Measurements from ENCODE around the gene MGST3.
A peak's percentile ranks its signal among the peaks of the same experiment; 100 is the strongest.
"Not testable (repeated sequence)": the region's sequence is repeated elsewhere in the genome, so short reads cannot be mapped to it uniquely, and the experiment has no call there.

MGST3 gene

GRCh38 chr1:165630629-165631341, at the start of gene MGST3:
Gene MGST3 (plus strand): TSS chr1:165631234. CDS start chr1:165649848, 18,614 bp downstream.
- peak; percentile 86 for DNase-seq

GRCh38 chr1:165581926-165582325, 49.1 kb upstream of the MGST3 start:
- no peak for DNase-seq

DNA sequence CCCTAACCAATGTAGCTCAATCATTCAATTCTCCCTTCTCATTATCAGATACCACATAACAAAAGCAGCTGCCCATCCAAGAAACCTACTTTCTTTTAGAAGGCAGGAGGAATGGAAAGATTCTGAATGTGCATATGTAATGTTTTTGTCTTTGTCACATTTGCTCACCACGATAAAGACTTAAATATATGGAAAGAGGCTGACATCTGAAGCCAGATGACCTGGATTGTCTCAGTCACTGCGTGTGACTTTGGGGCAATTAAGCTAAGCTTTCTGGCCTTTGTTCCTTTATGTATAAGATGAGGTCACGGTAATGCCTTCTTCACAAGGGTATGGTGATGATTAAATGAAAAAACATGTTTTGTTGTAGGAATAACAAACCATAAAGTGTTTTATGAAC, 44.6 kb upstream of the MGST3 start:
- no peak for DNase-seq

DNA sequence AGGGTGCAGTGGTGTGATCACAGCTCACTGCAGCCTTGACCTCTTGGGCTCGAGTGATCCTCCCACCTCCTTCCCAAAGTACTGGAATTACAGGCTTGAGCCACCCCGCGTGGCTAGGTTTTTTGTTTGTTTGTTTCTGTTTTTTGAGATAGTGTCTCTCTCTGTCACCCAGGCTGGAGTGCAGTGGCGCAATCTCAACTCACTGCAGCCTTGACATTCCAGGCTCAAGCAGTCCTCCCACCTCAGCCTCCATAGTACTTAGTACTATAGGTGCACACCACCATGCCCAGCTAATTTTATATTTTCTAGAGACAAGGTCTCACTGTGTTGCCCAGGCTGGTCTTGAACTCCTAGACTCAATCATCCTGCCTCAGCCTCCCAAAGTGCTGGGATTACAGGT, 39.6 kb upstream of the MGST3 start:
- DNase-seq = not testable (repeated sequence)

DNA sequence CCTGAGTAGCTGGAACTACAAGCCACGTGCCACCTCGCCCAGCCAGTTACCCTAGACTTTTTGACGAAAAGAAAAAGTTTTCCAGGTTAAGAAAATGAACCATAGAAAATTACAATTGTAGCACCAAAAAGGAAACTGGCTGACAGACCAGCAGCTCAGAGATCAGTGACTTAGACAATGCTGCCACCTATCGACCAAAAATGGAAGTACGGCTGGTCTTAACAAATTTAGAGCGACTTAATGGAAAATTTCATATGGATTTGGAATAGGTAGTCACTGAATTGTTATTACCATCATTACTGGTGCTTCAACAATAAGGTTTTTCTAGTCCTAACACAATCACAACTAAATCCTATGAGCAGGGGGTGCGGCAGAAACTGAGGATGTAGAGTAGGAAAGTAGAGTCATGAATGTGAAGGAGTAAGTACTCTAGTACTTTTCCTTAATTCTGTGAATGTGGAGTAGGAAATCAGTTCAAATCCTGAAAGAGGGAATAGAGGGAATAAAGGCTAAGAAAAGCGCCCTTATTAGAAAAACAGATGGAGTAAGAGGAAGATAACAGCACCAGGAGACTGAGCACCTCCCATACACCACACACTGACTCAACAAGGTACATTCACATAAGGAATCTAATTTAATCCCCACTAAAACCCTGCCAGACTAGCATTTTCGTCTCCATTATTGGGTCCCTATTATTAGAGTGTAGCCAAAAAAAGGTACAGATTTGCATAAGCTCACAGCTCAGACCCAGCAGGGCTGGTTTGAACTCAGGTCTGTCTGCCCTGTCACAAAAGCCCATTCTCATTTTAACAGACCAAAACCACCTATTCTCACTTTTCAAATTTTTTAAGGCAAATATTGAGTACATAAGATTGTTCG, 37.9 kb upstream of the MGST3 start:
- peak; percentile 51 for DNase-seq

- no peak for DNase-seq
These were observed 35.6 kb upstream of the MGST3 start for GRCh38 chr1:165595246-165595938.

DNA sequence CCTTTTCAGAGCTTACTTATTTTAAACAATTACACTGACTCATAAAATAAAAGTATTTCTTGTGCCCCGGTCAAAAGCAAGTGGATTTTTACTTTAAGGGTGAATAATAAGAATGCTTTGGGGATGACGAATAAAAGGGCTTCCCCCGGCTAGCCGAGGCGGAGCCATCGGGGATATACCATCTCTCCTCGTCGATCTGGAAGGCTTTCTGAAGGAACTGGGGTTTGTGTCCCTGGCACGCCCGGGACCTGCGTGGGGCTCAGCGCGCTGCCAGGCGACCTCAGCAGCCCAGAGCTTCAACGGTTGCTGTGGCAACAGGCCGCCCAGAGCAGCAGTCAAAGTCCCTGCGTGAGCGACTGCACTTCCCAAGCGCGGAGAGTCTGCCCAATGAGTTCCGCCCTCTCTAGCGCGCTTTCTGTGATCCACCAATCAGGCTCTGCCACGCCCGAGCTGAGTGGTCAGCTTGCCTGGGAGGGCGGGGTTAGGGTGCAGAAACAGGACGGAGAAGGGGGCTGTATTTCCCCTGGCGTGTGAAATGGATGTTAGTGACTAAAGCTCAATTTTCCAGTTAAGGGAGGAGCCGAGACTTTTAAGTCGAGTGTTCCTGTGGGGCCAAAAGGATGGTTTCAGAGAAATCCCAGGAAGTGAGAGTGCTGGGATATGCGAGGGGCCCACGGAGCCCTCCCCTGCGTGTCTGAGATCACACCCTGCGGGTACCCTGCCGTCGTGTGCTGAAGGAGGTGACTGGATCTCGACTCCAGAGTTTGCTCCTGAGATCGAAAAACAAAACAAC, 33.0 kb upstream of the MGST3 start:
- peak; percentile 89 for DNase-seq

GRCh38 chr1:165598676-165599059, 32.4 kb upstream of the MGST3 start:
- no peak for DNase-seq

DNA sequence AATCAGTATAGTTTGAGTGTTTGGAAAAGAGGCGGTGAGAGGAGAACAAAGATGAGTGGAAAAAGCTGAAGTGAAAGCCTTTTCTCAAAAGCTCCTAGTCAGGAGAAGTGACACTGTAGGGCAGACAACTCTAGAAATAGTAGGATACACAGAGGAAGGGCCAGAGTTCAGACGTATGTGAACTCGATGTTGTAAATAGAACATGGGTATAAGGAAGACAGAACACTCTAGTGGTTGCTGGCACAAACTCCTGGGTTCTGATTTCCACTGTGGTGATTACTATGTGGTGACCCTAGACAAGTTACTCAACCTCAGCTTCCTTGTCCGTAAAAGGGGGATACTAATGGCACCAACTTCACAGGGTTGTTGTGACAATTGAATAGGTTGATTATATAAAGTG, 30.2 kb upstream of the MGST3 start:
- no peak for DNase-seq

GRCh38 chr1:165603810-165604209, 27.2 kb upstream of the MGST3 start:
- DNase-seq = no peak

DNA sequence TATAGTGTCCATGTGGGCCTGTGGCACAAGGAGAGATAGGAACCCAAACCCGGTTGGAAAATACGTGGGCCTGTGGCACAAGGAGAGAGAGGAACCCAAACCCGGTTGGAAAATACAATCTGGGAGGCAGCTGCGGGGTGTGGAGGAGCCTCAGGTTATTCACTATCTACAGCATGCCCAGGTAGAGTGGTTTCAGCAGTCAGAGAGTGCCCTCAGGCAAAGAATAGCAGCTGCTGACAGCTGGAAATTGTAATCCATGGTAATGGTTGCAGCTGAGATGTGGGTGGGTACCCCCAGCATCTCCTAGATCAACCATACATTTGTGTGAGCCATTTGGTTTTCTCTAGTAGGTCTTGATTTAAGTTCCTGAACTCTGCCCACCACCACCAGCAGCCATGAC, 25.8 kb upstream of the MGST3 start:
- no peak for DNase-seq

DNA sequence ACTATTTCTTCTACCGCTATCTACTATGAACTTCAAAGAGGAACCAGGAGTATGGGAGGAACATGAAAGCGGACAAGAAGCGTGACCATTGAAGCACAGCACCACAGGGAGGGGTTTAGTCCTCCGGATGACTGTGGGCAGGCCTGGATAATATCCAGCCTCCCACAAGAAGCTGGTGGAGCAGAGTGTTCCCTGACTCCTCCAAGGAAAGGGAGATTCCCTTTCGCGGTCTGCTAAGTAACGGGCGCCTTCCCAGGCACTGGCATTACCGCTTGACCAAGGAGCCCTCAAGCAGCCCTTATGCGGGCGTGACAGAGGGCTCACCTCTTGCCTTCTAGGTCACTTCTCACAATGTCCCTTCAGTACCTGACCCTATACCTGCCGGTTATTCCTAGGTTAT, 24.4 kb upstream of the MGST3 start:
- DNase-seq = not testable (repeated sequence)

GRCh38 chr1:165610866-165611265, 20.2 kb upstream of the MGST3 start:
- DNase-seq = no peak

- DNase-seq = no peak
These were observed 19.0 kb upstream of the MGST3 start for GRCh38 chr1:165612062-165612461.

DNA sequence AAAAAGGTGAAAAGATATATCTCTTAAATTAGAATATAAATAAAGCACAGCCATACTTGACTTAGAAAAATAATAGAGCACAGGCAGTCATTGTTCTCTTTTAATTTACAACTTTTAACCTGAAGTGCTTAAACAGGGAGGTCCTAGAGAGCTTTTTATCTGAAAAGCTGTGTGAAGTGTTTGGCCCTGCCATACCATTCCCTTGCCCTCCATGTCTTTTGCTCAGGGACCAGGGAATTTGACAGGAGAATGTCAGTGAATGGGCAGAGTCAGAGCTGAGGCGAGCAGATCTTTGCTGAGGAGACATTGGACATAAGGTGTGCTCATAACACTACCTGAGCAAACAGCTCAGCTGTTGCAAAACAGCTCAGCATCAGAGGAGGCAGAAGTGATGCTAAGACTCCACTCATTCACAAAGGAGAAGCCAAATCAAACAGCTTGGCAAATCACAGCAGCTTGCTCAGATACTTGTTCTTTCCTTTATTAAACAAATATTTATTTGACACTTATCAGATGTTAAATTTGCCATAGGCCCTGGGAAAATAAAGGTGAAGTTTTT, 14.9 kb upstream of the MGST3 start:
- no peak for DNase-seq

DNA sequence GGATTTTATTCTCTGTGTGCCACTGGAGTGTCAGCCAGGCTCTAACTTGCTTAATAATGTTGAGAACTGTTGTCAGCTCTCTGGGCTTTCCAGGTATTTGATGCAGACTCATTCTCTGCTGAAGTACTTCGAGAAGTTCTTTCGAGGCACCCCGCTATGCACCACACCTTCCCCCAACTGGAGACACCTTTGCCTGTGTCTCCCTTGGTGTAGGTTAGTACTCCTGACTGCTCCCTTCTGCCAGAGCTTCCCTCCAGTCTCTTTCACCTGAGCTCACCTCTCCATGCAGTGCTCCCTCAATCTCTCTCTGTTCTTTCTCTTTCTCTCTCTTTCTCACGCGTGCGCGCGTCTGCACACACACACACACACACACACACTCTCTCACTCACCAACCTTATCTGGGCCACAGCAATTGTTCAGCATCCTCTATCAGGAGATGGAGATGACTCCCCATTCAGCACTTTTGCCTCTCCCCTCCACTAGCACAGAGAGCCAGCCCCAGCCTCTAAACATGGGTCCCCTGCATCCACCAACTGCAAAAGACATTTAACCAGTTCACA, 14.0 kb upstream of the MGST3 start:
- DNase-seq = no peak

GRCh38 chr1:165619647-165620151, 11.3 kb upstream of the MGST3 start:
- DNase-seq = no peak

- no peak for DNase-seq
These were observed 7.4 kb upstream of the MGST3 start for GRCh38 chr1:165623624-165624023.

DNA sequence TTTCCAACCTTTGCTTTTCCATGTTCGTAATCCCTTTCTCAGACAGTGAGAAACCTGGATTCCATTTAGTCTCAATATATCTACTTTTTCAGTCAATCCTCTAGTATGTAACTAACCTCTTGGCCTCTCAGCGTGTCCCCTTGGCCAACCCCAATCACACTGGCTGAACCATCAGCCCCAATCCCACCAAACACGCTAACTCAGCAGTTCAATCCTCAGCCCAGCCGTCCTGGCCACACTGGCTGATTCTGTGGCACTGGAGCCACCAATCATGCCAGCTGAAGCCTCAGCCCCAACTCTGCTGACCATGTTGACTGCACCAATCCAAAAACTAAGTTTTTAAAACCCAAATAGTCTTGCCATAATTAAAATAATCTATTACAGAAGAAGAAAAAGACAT, 6.6 kb upstream of the MGST3 start:
- DNase-seq = no peak

DNA sequence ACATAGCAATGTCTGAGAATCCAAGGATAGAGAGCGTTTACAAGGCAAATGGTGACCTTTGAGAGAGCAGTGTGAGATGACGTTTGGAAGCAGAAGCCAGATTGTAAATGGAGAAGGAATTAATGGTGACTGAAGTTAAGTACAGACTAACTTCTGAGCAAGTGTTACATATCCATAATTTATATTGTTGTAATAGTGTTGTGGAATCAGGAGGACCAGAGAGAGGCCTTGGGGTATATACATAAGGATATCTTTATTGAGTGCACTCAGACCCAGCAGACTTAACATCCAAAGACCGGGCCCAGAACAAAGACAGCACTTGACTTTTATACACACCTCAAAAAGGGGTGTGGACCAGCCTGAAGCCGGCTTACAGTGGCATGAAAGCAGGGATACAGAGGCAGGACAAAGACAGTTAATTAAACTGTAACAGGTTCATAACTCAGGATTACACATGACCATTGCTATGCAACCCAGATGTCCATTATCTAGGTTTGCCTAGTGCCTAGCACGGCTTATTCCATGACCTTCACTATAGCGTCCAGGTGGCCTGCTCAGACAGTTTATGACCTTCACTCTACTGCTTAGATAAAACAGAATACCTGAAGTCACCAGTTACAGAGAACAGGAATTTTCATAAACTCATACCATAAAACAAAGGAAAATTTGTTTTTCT, 2.7 kb upstream of the MGST3 start:
- no peak for DNase-seq

GRCh38 chr1:165629151-165629550, 1.9 kb upstream of the MGST3 start:
- DNase-seq = no peak
